Activated CD8-positive, alpha-beta memory T cell treated with anti-CD3 and anti-CD28 coated beads, Interleukin-2, amount 50 U/mL, for 48 hours (primary cell): ENCODE data around the gene RABEPK.
"Not testable (repeated sequence)": the region's sequence is repeated elsewhere in the genome, so short reads cannot be mapped to it uniquely, and the experiment has no call there.

ENCODE experiments used
- DNase-seq: peaks from one replicate; pipeline ENCODE4 v3.0.0-alpha.2; 2020

The RABEPK gene

DNA sequence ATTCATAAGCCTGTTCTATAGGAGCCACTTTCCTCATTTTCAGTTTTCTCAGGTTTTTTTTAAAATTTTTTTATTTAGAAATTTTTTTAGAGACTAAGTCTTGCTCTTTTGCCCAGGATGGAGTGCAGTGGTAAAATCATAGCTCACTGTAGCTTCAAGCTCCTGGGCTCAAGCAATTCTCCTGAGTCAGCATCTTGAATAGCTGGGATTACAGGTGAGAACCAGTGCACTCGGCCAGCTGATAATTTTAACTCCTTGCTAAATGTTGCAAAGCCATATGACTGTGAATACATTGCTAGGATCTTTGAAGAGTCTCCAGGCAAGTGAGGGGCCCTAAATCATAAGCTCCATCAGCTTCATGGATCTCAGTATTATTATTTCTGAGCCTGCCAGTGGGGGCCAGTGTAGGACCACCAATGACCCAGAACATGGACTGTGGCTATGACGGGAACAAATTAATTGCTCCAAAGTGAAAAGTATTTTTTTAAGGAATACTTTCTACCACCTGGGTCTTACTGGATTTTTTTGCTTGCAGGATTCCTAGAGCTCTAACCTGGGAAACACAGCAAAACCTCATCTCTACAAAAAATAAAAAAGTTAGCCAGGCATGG is 55.5 kb downstream of the RABEPK start:
- DNase-seq, result no peak

DNA sequence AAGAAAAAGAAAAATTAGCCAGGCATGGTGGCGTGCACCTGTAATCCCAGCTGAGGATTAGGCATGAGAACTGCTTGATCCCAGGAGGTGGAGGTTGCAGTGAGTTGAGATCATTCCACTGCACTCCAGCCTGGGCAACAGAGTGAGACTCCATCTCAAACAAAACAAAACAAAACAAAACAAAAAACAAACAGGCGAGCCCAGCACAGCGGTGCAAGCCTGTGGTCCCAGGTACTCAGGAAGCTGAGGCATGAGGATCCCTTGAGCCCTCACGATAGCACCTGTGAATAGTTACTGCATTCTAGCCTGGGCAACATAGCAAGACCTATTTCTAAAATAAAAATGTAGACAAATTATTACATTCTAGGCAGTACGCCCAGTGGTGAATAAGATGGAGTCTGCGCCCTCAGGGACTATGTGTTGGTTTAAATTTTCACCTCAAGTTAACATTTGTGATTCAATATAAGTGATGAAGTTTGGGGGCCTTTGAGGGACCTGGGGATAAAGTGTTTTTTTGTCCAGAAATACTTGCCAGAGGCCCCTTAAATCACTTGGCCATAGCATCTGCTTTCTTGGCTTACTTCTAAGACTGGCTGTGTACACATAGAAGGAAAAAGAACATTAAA is 57.9 kb downstream of the RABEPK start:
- no peak for DNase-seq

- DNase-seq, result no peak
Measured at GRCh38 chr9:125258832-125259534, 58.6 kb downstream of the RABEPK start.

GRCh38 chr9:125260561-125260960 is 60.2 kb downstream of the RABEPK start:
- no peak for DNase-seq

- DNase-seq, result peak; percentile 97
Measured at GRCh38 chr9:125261501-125262293, 61.4 kb downstream of the RABEPK start, which contains the start of gene GAPVD1. Gene GAPVD1, plus strand, starts transcription at chr9:125261826. Its CDS starts 37,096 bp downstream, at chr9:125298922.

GRCh38 chr9:125262294-125262991 is 62.1 kb downstream of the RABEPK start:
- DNase-seq, result no peak

GRCh38 chr9:125264068-125264467 is 63.7 kb downstream of the RABEPK start:
- not testable (repeated sequence) for DNase-seq

GRCh38 chr9:125268394-125269013 is 68.2 kb downstream of the RABEPK start:
- DNase-seq, result no peak

DNA sequence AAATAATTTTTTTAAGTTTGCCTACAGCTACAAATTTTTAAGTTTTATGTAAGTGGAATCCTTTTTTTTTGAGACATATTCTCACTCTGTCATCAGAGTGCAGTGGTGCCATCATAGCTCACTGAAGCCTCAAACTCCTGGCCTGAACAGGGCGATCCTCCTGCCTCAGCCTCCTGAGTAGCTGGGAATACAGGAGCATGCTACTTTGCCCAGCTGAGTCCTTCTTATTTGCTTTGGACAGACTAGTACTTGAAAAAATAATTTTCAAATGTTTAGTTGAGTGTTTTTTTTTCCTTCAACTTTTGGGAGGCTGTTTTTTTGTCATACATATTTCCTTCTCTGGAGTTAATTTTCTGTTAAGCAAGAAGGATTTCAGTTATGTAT is 68.7 kb downstream of the RABEPK start:
- DNase-seq, result no peak

DNA sequence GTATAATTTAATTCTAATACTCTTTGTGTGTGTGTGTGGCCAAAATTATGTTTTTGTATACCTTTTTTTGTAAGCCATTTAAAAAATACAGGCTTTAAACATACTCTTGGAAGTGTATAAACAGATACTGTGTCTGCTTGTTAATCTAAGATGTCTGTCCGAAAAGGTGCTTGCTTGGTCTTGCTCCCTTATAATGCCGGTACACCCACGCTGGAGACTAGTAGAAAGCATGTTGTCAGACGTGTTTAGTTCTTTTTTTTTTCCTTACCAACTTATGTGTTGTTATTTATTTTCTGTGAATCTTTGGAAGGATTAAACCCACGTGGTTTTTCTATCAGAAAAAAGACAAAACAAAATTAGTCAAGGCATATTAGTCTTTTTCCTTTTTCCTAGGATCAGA is 70.7 kb downstream of the RABEPK start:
- DNase-seq, result no peak

DNA sequence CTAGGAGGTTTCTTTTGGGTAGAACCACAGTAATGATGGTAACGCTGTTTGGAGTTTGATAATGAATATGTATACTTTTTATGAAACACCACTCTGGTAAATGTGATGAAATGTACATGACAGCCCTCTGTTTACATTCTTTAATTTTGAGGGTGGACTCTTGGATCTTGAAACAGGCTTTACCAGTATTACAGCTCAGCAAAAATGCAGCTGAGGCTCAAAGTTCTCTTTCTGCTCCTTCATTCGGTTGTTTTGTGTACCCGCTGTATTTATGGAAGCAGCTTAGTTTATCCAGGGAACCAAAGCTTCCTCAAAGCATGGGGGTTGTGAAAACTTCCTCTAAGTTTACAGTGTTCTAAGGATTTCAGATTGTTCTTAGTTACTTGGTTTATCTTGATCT is 72.4 kb downstream of the RABEPK start:
- no peak for DNase-seq

GRCh38 chr9:125276771-125277170 is 76.4 kb downstream of the RABEPK start:
- no peak for DNase-seq

- no peak for DNase-seq
Measured at GRCh38 chr9:125277411-125277810, 77.1 kb downstream of the RABEPK start.

DNA sequence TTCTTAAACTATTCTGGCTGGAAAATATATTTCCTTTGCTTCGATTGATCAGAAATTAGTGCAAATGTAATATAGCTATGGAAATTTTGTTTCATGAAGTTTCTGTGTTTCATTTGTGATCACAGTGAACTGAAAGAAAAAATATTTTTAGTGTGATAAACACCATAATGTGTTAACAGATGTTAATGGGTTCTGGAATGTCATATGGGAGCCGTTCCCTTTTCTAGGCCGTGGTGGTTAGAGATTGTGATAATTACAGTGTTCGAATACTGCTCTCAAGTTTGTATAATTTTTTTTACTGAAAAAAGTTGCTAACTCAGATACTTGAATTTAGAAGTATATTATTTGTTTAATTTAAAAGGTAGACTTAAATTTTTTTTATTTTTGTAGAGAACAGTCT is 80.6 kb downstream of the RABEPK start:
- no peak for DNase-seq
